GM19328 (cell line): ENCODE measurements around the gene ACTL9.

Source experiments
- ATAC-seq: cut with Tn5 transposase; IDR thresholded peaks from one replicate; pipeline ENCODE4 v1.9.1; 2021; ENCODE audit warnings: mild to moderate bottlenecking, moderate library complexity; ENCODE audit not compliant: unreplicated experiment

ACTL9 gene

DNA sequence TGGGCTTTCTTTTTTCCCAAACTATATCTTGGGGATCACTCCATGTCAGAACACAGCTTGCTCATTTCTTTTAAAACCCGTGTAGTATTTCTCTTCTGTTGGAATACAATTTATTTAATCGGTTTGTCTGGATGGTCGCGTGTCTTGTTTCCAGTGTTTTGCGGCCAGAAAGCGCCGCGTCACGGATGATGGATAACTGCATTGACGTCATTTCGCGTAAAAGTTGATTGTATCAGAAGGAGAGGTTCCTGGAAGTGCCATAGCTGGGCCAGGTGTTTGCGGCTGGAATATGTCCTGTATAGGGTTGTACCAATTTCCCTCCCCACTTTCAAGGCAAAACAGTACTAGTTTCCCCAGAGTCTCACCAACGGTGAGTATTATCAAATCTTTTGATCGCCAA lies 9.7 kb downstream of the ACTL9 start:
- no peak for ATAC-seq

DNA sequence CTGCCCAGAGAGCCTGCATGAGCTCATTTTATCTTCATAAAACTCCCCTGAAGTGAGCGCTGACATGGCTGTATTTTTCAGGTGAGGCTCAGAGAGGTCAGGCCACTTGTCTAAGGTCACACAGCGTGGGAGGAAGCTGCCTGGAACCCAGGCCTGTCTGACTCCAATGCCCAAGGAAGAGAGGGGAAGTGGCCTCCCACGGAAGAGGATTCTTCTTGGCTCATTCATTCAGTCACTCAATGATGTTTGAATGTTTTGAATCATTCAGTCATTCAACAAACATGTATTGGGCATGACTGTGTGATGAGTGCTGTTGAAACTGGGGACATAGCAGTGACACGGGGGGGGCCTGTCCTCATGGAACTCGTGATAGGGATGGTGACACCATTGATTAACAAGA lies 12.0 kb downstream of the ACTL9 start:
- no peak for ATAC-seq

DNA sequence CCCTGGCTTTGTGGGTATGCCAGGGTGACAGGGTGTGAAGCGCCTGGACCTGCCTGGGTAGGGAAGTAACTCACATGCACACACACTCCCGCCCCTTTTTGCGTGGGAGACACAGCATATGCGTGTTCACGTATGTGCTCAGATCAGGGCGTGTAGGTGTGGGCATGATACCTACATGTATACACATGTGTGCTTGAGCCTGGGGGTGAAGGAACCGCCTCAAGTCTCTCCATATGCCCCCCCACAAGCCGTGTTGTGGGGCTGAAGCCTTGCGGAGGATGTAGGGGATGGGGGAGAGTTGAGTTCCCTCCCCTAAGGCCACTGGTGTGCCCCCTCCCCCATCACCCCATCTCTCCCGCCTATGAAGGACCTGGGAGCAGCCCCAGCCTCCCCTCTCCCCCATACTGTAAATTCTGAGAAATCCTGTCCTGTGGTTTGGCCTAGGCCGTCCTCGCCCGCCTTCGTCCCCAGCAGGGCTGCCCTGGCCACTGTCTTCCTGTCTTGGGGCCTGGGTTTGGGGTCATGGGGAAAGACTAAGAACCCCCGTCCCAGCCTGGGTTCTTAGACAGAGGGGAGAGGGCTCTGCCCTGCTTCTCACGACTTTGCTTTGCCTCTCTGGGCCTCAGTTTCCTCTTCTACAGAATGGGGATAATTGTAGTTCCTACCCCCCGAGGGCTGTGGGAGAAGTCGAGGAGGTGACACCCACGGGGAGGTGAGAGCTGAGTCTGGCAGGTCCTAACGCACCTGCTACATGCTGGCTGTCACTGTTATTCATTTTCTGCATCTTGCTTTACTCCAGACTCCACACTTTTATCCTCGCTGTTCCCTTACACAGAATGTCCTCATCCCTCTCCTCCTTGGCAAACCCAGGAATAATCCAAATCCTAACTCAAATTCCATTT lies 14.3 kb downstream of the ACTL9 start:
- ATAC-seq: no peak

DNA sequence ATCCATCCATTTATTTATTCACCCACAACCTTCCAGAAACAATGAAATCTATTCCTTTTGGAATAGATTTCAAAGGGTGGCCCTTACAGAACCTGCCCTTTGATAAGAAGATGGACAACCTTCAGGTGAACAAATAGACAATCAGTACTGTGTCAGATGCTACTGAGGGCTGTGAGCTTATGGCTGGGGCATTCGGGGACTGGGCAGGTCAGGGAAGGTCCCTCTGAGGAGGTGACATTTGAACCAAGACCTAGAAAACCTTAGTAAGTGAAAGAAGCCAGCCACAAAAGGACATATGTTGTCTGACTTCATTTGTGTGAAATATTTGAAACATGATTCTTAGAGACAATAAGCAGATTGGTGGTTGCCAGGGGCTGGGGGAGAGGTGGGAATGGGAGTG lies 15.7 kb downstream of the ACTL9 start:
- no peak for ATAC-seq

DNA sequence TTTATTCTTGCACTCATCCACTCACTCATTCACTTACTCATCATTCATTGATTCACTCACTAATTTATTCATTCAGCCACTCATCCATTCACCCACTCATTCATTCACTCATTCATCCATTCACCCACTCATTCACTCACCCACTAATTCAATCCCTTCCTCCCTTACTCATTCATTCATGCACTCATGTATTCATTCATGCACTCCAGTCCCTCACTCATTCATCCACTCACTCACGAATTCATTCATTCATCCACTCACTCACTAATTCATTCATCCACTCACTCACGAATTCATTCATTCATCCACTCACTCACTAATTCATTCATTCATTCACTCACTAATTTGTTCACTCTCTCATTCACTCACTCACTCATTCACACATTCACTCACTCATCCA lies 16.1 kb downstream of the ACTL9 start:
- no peak for ATAC-seq

DNA sequence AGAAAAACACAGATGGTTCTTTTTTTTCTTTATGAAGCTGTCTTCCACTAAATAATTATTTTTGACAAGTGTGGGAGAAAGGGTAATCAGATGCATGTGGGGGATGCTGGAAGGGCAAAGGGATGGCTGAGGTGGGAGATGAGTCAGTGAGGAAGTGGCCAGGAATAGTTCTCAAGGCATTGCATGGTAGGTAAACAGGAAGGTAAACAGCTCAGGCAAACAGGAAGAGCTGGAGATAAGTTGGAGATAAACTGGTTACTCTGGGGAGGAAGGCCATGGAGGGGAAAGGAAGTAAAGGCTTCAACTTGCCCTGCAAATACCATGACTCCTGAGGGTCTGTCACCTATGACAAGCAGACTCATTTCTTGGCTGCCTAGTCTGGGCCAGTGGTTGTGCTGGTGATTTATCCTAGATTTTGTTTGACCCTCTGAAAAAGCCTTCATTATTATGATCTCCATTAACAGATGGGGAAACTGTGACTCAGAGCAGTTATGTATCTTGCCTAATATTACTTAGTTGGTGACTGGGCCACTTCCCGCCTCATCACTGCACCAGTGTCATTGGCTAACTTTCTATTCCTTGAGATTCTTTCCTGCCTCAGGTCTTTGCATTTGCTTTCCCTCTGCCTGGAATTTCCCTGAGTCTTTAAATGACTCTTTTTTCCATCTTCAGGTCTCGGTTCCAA lies 17.1 kb downstream of the ACTL9 start:
- ATAC-seq: no peak

DNA sequence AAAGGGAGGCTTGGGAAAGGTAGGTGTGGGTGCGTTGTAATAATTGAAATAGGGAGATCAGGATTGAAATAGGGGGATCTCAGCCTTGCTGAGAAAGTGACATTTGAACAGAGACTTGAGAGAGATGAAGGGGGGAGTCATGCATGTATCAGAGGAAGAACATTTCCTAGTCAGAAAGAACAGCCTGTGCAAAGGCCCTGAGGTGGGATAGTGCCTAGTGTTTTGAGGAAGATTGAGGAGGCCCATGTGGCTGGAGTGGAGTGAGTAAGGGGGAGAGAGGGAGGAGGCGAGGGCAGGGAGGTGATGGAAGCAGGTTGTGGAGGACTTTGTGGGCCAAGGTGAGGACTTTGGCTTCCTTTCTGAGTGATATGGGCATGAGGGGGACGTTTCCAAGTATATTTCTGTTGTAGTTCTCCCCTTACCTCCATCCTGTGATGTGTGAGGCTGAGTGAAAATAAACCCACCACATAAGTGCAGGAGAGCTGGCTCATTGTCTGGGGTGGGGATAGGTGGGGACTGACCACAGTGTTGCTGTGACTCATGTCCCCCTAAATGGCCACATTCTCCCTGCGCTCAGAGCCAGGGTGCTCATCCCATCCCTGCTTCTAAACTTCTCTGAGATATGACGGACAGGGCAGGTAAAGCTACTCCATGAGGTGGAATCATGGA lies 17.8 kb downstream of the ACTL9 start:
- ATAC-seq: no peak

DNA sequence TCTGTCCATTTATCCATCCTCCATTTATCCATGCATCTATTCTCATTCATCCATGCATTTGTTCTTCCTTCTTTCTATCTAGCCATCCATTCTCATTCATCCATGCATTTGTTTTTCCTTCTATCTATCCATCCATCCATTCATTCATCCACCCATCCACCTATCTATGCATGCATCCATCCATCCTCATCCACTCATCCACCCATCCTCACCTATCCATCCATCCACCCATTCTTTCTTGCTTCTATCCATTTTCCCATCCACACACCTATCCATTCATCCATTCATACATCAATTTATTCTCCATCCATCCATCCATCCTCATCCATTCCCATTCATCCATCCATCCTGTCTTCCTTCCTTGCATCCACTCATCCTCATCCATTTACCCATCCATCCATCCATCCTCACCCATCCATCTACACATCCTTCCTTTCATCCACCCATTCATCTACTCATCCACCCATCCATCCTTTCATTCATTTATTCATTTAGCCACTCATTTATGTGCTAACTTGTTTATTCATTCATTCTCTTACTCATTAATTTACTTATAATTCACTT lies 20.3 kb downstream of the ACTL9 start:
- no peak for ATAC-seq

DNA sequence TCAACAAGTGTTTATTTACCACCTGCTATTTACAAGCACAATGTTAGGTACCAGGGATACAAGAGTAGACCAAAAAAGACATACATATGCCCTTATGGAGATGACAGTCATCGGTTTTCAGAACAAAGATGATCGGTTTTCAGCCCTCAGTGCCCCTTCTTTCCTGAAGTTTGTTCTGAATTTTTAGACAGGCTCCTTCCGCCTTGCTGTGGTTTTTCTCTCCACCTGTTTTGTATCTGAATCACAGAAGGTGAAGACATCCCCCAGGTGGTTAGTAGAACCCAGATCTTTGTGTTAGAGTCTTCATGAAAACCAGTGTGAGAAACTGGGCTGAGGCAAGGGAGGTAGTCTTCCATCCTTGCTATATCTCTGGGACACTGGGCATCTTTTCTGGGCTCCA lies 23.5 kb downstream of the ACTL9 start:
- ATAC-seq: no peak

DNA sequence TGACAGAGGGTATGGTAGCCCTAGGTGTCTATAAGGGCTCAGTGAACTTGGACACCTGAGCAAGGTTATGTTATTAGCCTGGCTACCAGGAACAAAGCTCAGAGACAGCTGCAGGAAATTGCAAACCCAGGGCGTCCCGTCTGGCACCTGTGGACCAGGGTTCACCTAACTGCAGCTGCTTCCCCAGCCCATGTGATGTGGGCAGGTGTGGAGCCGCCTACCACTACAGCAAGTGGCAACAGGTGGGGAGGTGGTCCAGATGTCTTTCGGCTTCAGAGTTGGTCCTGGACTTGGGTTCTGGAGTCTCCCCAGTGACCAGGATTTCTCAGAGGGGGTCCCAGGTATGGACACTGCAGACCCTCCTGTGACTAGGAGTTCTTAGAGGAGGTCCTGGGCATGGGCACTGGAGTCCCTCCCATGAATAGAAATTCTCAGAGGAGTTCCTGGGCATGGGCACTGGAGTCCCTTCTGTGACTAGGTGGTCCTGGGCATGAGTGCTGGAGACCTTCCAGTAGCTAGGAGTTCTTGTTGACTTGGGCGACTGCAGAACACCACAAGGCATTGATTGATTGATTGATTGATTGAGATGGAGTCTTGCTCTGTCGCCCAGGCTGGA lies 25.2 kb downstream of the ACTL9 start:
- no peak for ATAC-seq

DNA sequence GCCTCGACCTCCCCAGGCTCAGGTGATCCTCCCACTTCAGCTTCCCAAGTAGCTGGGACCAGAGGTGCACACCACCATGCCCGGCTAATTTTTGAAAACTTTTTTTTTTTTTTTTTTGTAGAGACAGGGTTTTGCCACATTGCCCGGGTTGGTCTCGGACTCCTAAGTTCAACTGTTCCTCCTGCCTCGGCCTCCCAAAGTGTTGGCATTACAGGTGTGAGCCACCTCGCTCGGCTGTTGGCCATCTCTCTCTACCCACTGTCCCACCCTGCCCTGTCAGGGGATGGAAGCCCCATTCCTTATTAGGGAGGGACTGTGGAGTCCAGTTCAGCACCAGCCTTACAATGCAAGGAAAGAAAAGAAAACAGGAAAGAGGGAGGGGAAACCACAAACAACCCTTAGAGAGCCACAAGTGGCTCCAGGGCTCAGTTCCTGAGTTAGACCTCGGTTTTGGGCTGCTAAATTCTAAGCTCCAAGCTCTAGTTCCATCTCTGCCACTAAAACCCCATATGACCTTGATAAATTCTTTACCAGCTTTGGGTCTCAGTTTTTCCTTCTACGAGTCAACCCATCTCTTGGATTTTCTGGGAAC lies 31.7 kb downstream of the ACTL9 start:
- no peak for ATAC-seq

DNA sequence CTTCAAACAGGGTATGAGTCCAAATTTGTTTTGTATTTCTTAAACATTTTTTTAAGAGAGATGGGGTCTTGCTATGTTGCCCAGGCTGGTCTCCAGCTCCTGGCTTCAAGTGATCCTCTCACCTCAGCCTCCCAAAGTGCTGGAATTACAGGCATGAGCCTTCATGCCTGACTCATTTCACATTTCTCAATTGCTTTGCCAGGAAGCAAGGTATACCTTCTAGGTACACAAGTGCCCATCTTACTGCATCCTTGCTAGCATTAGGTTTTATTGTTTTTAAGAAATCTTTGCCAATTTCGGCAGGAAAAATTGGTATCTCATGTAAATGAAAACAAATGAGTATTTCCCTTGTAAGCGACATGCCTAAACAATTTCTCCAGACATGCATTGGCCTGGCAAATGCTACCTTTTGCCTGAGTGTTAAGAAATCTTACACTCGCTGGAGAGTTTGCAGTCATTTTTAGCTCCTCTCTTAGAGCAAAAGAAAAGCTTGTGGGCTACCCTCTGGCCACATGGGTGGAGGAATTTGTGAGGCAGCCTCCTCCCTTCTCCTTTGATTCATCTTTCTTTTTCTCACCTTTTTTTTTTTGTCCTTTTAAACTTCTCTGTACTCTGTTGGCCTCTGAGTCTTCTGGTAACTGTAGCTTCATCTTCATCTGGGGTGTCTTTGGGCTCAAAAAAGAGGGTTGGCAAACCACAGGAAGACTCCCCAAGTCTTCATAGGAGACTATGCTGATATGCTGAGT lies 33.0 kb downstream of the ACTL9 start:
- no peak for ATAC-seq

DNA sequence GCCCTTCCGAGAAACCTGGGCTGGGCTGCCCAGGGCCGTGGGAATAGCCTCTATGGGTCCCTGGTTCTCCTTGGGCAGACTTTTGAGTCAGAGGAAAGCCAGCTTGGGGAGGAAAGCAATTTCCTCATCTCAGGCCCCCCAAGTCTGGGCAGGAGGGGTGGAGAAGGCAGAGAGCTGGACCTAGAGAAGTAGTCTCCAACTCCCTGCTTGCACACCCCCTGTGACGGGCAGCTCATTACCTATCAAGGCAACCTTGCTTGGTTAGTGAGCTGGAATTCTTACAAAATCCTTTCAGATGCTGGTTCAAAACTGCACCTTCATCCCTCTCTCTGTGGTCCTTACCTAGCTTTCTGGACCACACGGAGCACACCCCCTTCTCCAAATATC lies 33.9 kb downstream of the ACTL9 start:
- no peak for ATAC-seq

DNA sequence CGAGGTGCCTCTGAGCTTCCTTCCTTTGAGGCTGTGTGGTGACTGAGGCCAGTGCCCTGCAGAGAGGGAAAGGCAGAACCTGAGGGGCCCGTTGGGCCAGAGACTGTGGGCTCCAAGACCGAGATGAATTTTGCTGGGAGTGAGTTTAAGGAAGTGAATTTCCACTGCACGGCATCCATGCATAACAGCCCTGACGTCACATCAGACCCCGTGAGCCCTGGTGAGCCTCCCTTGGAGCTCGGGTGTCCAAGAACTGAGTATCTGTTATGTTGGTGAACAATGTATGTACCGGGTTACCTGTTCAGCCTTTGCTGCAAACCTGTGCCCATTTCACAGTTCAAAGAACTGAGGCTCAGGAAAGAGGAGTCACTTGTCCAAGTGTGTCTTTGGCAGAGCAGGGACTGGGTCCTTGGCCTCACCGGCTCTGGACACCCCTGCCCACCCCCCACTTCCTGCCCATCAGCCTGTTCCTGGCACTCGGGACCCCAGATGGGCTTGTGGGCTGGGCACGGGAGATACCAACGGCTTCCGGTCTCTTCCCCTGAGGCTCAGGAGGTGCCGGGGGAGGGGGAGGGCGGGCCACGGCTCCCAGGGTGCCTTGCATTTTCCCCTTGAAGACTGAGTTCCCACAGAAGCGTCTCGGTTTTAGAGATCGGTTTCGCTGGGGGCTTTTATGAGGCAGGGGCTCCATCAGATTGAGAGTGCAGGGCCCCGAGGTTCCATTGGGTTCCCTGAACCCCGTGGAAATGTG lies 34.5 kb downstream of the ACTL9 start:
- no peak for ATAC-seq

DNA sequence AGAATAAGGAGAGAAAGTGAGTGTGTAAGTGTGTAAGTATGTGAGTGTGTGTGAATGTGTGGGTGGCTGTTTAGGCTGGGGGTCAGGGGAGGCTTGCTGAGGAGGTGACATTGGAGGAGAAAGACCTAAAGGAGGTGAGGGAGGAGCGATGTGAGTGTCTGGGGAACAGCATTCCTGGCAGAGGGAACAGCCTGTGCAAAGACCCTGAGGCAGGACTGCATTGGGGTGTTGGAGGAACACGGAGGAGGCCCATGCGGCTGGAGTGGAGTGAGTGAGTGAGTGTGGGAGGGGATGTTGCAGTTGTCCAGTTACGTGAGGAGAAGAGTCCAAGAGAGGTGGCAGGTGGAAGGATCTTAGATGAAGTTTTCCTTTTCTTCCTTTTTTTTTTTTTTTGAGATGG lies 36.3 kb downstream of the ACTL9 start:
- ATAC-seq: no peak

DNA sequence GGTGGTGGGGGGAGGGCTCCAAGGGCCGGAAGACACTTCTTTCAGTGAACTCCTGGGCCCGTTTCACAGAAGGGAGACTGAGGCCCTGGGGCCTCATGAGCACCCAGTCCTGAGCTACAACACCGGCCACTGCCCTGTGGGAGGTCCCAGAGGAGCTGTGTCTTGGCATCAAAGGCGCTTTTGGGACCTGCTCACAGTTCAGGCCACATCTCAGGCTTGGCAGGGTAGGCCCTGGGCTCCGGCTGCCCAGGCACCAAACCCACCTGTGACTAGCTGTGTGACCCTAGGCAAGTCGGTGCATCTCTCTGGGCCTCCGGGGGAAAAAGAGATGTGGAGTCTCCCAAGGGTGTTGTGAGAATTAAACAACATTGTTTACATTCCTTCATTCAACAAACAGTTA lies 38.7 kb downstream of the ACTL9 start:
- ATAC-seq: no peak

DNA sequence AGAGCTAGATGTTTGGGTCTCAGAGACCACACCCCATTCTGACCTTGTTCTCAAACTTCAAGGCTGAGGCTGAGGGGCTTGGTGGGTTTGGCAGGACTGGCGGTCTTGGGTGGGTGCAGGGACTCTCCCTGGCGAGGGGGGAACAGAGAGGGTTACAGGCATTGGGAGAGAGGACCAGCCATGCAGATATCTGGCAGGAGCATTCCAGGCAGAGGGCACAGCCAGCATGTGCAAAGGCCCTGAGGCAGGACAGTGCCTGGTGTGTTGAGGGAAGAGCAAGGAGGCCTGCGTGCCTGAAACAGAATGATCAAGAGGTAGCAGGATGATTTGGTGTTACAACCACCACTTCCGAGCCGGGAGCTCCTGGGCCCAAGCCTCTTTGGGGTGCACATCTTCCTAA lies 40.7 kb downstream of the ACTL9 start:
- ATAC-seq: no peak

DNA sequence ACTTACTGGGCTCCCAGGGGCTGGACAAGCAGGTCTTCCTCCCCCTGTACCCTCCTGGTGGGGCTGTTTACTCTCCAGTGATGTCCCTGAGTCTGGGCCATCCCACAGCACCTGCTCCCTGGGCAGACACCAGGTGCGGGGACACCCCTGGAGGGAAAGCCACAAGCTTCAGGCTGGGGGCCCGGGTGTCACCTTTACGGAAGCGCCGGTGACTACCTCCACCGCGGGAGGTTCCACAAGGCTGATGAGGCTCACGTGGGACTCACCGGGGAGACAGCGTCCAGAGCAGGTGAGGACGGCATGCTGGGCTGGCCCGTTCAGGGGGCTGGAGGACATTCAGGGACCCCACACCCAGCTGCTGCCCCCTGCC lies 43.3 kb downstream of the ACTL9 start:
- no peak for ATAC-seq

DNA sequence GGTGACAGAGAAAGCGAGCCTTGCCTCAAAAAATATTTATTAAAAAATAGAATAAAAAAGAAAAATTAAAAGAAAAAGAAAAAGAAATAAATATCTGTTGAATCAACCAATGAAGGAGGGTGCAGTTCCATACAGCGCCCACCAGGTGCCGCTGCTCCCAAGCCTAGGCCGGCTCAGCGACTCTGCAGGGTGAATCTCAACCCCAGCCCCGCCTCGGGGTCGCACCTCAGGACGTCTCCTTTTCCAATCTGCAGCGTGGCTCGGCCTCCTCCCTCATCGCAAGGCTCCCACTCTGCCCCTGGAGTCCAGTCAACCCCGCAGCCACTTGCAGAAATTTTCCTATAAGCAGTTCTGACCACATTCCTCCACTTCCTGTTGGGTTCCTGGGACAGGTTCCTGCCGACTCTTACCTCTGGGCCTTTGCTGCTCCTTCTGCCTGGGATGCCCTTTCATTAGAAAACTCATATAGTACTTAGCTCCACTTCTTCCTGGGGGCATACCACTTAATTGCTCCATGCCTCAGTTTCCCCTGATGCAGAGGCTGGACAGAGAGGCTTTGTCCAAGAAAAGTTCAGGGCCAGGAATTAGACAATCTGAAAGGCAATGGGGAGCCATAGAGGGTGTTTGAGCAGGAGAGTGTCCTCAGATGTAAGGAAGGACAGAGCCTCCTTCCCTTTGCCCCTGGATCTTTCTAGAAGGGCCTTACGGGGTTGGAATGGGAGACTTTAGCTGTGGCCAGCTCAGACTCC lies 43.8 kb downstream of the ACTL9 start:
- ATAC-seq: no peak
